CD14-positive monocyte (primary cell): ENCODE results near the gene GPANK1. TPM values are rescaled to one million over a fixed set of nuclear protein-coding genes. Genes with fewer than 3 reads are reported as not detected.

Experiments
- DNase-seq, 3 donors: peaks; one replicate each; pipeline ENCODE4 v3.0.0-alpha.2; 2011 to 2022
- H2AFZ ChIP-seq: 2 replicates; pipeline ENCODE4 v1.6.0; 2012; ENCODE audit warnings: mild to moderate bottlenecking, low read depth, low read length, inconsistent platforms; ENCODE audit not compliant: insufficient read depth, poor library complexity, severe bottlenecking
- H3K27ac ChIP-seq, 2 donors: 1 replicate in 1 of 2; 2 replicates in 1 of 2; pipeline ENCODE4 v1.5.1; 2012 to 2013; ENCODE audit warnings: low read length in 2 of 2, control low read depth in 1 of 2, inconsistent platforms in 1 of 2, low read depth in 1 of 2, mild to moderate bottlenecking in 1 of 2
- H3K27me3 ChIP-seq, 2 donors: one replicate each; pipeline versions ENCODE4 v1.6.0 to v1.6.1; 2011 to 2013; ENCODE audit warnings: low read length in 2 of 2; ENCODE audit not compliant: control insufficient read depth in 2 of 2, insufficient read depth in 2 of 2
- H3K36me3 ChIP-seq, 2 donors: replicated peaks in 1 of 2; 1 replicate in 1 of 2; 2 replicates in 1 of 2; pipeline versions ENCODE4 v1.5.1 to v1.6.1; 2012 to 2013; ENCODE audit warnings: low read length in 2 of 2, control low read depth in 1 of 2, inconsistent platforms in 1 of 2, mild to moderate bottlenecking in 1 of 2; ENCODE audit not compliant: insufficient read depth in 2 of 2, control insufficient read depth in 1 of 2
- H3K4me1 ChIP-seq, 2 donors: 1 replicate in 1 of 2; 2 replicates in 1 of 2; pipeline versions ENCODE4 v1.5.1 to v1.6.1; 2012 to 2013; ENCODE audit warnings: low read length in 2 of 2, control low read depth in 1 of 2, inconsistent platforms in 1 of 2, mild to moderate bottlenecking in 1 of 2, moderate library complexity in 1 of 2; ENCODE audit not compliant: insufficient read depth in 2 of 2, control insufficient read depth in 1 of 2
- H3K4me2 ChIP-seq: replicated peaks from 2 replicates; pipeline ENCODE3; 2012; ENCODE audit warnings: low read length, moderate library complexity, mild to moderate bottlenecking; ENCODE audit not compliant: poor library complexity, severe bottlenecking; ENCODE audit errors: extremely low read depth
- H3K4me3 ChIP-seq, 3 experiments: fragments of 200-600 bp in 1 of 3; sonication (generic) in 1 of 3; replicated peaks in 1 of 3; 1 replicate in 2 of 3; 2 replicates in 1 of 3; pipeline ENCODE4 v1.5.1; 2011 to 2013; ENCODE audit warnings: low read length in 3 of 3, mild to moderate bottlenecking in 3 of 3, control low read depth in 2 of 3, low read depth in 2 of 3, inconsistent platforms in 1 of 3, moderate library complexity in 1 of 3
- H3K79me2 ChIP-seq: 2 replicates; pipeline ENCODE4 v1.6.0; 2012; ENCODE audit warnings: mild to moderate bottlenecking, control low read depth, inconsistent platforms, low read length, moderate library complexity; ENCODE audit not compliant: insufficient read depth
- H3K9ac ChIP-seq: 2 replicates; pipeline ENCODE4 v1.6.0; 2017; ENCODE audit warnings: low read length, mild to moderate bottlenecking; ENCODE audit not compliant: insufficient read depth, poor library complexity, severe bottlenecking
- H3K9me3 ChIP-seq, 2 donors: replicated peaks in 1 of 2; 1 replicate in 1 of 2; 2 replicates in 1 of 2; pipeline versions ENCODE4 v1.5.1 to v1.6.1; 2012 to 2013; ENCODE audit warnings: low read length in 2 of 2, control low read depth in 1 of 2; ENCODE audit not compliant: control insufficient read depth in 1 of 2, insufficient read depth in 1 of 2
- H4K20me1 ChIP-seq: 2 replicates; pipeline ENCODE4 v1.6.0; 2012; ENCODE audit warnings: mild to moderate bottlenecking, low read length, control low read depth, moderate library complexity; ENCODE audit not compliant: insufficient read depth
- H3K27ac Mint-ChIP-seq, 7 donors: one replicate each; pipeline ENCODE4 v1.8.0; 2020; ENCODE audit warnings: mild to moderate bottlenecking in 7 of 7, mixed read lengths in 7 of 7, moderate library complexity in 6 of 7, inconsistent platforms in 2 of 7
- H3K27me3 Mint-ChIP-seq, 3 donors: one replicate each; pipeline ENCODE4 v1.8.0; 2021 to 2022; ENCODE audit warnings: low read depth in 3 of 3, mild to moderate bottlenecking in 3 of 3, mixed read lengths in 3 of 3, moderate library complexity in 3 of 3, inconsistent platforms in 1 of 3
- H3K36me3 Mint-ChIP-seq, 2 donors: one replicate each; pipeline ENCODE4 v1.8.0; 2020; ENCODE audit warnings: mixed read lengths in 2 of 2, inconsistent platforms in 1 of 2, mild to moderate bottlenecking in 1 of 2
- H3K4me1 Mint-ChIP-seq: one replicate; pipeline ENCODE4 v1.8.0; 2020; ENCODE audit warnings: mild to moderate bottlenecking, mixed read lengths
- H3K4me3 Mint-ChIP-seq, 2 donors: one replicate each; pipeline ENCODE4 v1.8.0; 2020; ENCODE audit warnings: mild to moderate bottlenecking in 2 of 2, mixed read lengths in 2 of 2, moderate library complexity in 1 of 2
- H3K9me3 Mint-ChIP-seq, 7 donors: one replicate each; pipeline ENCODE4 v1.8.0; 2020 to 2022; ENCODE audit warnings: mixed read lengths in 7 of 7, mild to moderate bottlenecking in 6 of 7, moderate library complexity in 6 of 7, inconsistent platforms in 2 of 7
- WGBS: methylation state at CpG from one replicate; pipeline ENCODE4 v1.1.5; 2013; ENCODE audit warnings: missing lambda C conversion rate; ENCODE audit not compliant: insufficient coverage; 5-methylcytosine and 5-hydroxymethylcytosine counted together
- intact Hi-C, 2 donors: fragments of 100-400 bp; cut with micrococcal nuclease; formaldehyde crosslinking; loops; one replicate each; pipeline versions ENCODE4 v1.15.0 to v1.15.1; 2023
- polyA plus RNA-seq, 3 donors: library from polyadenylated mRNA; depleted of rRNA in 1 of 3; unstranded in 2 of 3; stranded (reverse) in 1 of 3; fragments of 300-500 nt in 2 of 3; fragments of >200 nt in 1 of 3; fragmentation: Illumina TruSeq in 2 of 3; gene quantifications; 1 replicate in 2 of 3; 2 replicates in 1 of 3; pipeline ENCODE4 v1.2.3, GENCODE V29; 2012 to 2021
- TF ChIP-seq, protein P1 (sequence below): fragments of 200-600 bp; IDR thresholded peaks from one replicate; pipeline ENCODE4 v1.8.0; 2022; ENCODE audit warnings: antibody characterized with exemption, mild to moderate bottlenecking

Gene GPANK1
- polyA plus RNA-seq, 3 donors = 10.8 to 13.9 (median 12.0) TPM

- TF ChIP-seq, protein P1, sequence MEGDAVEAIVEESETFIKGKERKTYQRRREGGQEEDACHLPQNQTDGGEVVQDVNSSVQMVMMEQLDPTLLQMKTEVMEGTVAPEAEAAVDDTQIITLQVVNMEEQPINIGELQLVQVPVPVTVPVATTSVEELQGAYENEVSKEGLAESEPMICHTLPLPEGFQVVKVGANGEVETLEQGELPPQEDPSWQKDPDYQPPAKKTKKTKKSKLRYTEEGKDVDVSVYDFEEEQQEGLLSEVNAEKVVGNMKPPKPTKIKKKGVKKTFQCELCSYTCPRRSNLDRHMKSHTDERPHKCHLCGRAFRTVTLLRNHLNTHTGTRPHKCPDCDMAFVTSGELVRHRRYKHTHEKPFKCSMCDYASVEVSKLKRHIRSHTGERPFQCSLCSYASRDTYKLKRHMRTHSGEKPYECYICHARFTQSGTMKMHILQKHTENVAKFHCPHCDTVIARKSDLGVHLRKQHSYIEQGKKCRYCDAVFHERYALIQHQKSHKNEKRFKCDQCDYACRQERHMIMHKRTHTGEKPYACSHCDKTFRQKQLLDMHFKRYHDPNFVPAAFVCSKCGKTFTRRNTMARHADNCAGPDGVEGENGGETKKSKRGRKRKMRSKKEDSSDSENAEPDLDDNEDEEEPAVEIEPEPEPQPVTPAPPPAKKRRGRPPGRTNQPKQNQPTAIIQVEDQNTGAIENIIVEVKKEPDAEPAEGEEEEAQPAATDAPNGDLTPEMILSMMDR = no peak
- intact Hi-C loops = loop anchor here in 1 of 2 donors (5.0 kb wide), 1 partner anchor 113 kb away; the partner anchor contains the start of genes ATP6V1G2 and NFKBIL1
- H3K9me3 Mint-ChIP-seq = peaks cover 0 to 2% (median 0%) of the 10 kb centered on the region in 7 donors
These were observed 4.2 kb downstream of the GPANK1 start, which contains the start of gene C6orf47 for GRCh38 chr6:31660381-31661261. Gene C6orf47, minus strand, starts transcription at chr6:31660778. Its CDS starts 831 bp downstream, at chr6:31659947.

GRCh38 chr6:31659649-31660380 is 5.0 kb downstream of the GPANK1 start:
- intact Hi-C loops = loop anchor here in 1 of 2 donors (5.0 kb wide), 1 partner anchor 113 kb away; the partner anchor contains the start of genes ATP6V1G2 and NFKBIL1

More at GRCh38 chr6:31660381-31661261, 4.2 kb downstream of the GPANK1 start, which contains the start of gene C6orf47:
- Histone ChIP-seq H3K27me3 (no peaks in the 10 kb centered on the region), H3K9ac (peak within 1 kb of the TSS; percentile 77), H4K20me1 (peaks cover 26% of the 10 kb centered on the region), H3K9me3 (no peaks in the 10 kb centered on the region), H2AFZ (peak within 1 kb of the TSS; percentile 78), H3K4me1 (peaks cover 58 to 83% of the 10 kb centered on the region in 2 donors), H3K27ac (peak within 1 kb of the TSS; percentile 70 to 80), H3K4me3 (peak within 1 kb of the TSS; percentile 71 to 89 (median 79)), H3K79me2 (peaks cover 79% of the 10 kb centered on the region), H3K36me3 (peaks cover 15 to 51% of the 10 kb centered on the region in 2 donors), H3K4me2 (peak within 1 kb of the TSS; percentile 87)
- peak in 2 of 3 donors; percentile 57 to 67 for DNase-seq
- Mint-ChIP-seq H3K27me3 (peaks cover 0 to under 1% (median 0%) of the 10 kb centered on the region in 3 donors), H3K27ac (peak within 1 kb of the TSS; percentile 92 to 97 (median 95)), H3K4me3 (peak within 1 kb of the TSS; percentile 93 to 97), H3K36me3 (peaks cover 43 to 67% of the 10 kb centered on the region in 2 donors), H3K4me1 (peaks cover 77% of the 10 kb centered on the region)
- under 1% methylated on average over 51 of the region's 52 CpGs for WGBS

More at GRCh38 chr6:31659649-31660380, 5.0 kb downstream of the GPANK1 start:
- Histone ChIP-seq H3K27me3 (no peaks in the 10 kb centered on the region), H3K4me3 (peak overlapping the region; percentile 71 to 89 (median 79)), H3K4me2 (peak overlapping the region; percentile 87), H2AFZ (peak overlapping the region; percentile 78), H3K36me3 (peaks cover 15 to 57% of the 10 kb centered on the region in 2 donors), H4K20me1 (peaks cover 26% of the 10 kb centered on the region), H3K4me1 (peaks cover 55 to 75% of the 10 kb centered on the region in 2 donors), H3K9ac (peak overlapping the region; percentile 77), H3K79me2 (peaks cover 87% of the 10 kb centered on the region), H3K27ac (peak overlapping the region; percentile 70 to 80), H3K9me3 (no peaks in the 10 kb centered on the region)
- H3K36me3 Mint-ChIP-seq = peaks cover 46 to 74% of the 10 kb centered on the region in 2 donors
- H3K27ac Mint-ChIP-seq = peak overlapping the region; percentile 92 to 97 (median 95)
- H3K27me3 Mint-ChIP-seq = peaks cover 0 to 4% (median 0%) of the 10 kb centered on the region in 3 donors
- peaks cover 0 to 2% (median 0%) of the 10 kb centered on the region in 7 donors for H3K9me3 Mint-ChIP-seq
- peaks cover 80% of the 10 kb centered on the region for H3K4me1 Mint-ChIP-seq
- TF ChIP-seq, protein P1 = no peak
- WGBS = 34% methylated on average over 10 of the region's 13 CpGs
- peak overlapping the region; percentile 93 to 97 for H3K4me3 Mint-ChIP-seq
- peak in 2 of 3 donors; percentile 40 to 53 for DNase-seq
